ENCODE data around the gene NSUN7.
A peak's percentile ranks its signal among the peaks of the same experiment; 100 is the strongest.

Gene NSUN7

DNA sequence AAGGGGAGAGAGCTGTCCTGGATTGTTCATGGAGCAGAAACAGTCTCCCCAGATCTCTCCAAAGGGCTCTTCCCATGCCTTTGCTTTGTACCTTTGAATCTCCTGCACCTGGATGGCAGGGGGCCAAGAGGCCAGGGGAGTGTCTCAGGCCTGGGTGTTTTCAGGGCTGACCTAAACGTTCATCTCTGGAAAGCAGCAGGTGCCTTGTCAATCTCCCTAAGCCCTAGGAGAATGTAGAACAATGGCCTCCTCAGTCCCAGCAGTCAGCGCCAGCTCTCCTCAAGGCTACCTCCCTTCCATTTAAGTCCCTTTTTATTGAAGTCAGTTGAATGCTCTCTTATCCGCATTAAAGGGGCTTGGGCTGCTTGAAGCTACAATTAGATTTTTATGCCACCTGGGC, 31.2 kb upstream of the NSUN7 start:
- Histone ChIP-seq H3K79me2 (ENCODE audit: control insufficient read depth, low read length) (no peaks in the 10 kb centered on the region), H3K4me1 (ENCODE audit: control insufficient read depth, low read length) (peaks cover 11% of the 10 kb centered on the region), H3K36me3 (ENCODE audit: control insufficient read depth, low read length) (no peaks in the 10 kb centered on the region), H4K20me1 (ENCODE audit: control insufficient read depth, insufficient read depth, low read depth, low read length) (no peaks in the 10 kb centered on the region), H3K4me3 (ENCODE audit: low read length) (no peak overlapping the region), H3K9me2 (replicated peaks; ENCODE audit: control insufficient read depth, low read length) (no peaks in the 10 kb centered on the region), H3K4me2 (ENCODE audit: low read length) (no peak overlapping the region), H3F3A (ENCODE audit: control insufficient read depth, insufficient read depth) (no peaks in the 10 kb centered on the region), H3K27me3 (ENCODE audit: control insufficient read depth, low read length) (peaks cover 24% of the 10 kb centered on the region), H3K9me3 (ENCODE audit: control insufficient read depth, insufficient read depth, low read length) (no peaks in the 10 kb centered on the region), H3K27ac (ENCODE audit: low read depth, low read length) (no peak overlapping the region)
- TF ChIP-seq EZH2phosphoT487 (IDR thresholded peaks at IDR 0.05; ENCODE audit: borderline replicate concordance, low read length), result no peak
- TF ChIP-seq, protein P1, sequence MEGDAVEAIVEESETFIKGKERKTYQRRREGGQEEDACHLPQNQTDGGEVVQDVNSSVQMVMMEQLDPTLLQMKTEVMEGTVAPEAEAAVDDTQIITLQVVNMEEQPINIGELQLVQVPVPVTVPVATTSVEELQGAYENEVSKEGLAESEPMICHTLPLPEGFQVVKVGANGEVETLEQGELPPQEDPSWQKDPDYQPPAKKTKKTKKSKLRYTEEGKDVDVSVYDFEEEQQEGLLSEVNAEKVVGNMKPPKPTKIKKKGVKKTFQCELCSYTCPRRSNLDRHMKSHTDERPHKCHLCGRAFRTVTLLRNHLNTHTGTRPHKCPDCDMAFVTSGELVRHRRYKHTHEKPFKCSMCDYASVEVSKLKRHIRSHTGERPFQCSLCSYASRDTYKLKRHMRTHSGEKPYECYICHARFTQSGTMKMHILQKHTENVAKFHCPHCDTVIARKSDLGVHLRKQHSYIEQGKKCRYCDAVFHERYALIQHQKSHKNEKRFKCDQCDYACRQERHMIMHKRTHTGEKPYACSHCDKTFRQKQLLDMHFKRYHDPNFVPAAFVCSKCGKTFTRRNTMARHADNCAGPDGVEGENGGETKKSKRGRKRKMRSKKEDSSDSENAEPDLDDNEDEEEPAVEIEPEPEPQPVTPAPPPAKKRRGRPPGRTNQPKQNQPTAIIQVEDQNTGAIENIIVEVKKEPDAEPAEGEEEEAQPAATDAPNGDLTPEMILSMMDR (IDR thresholded peaks at IDR 0.05; ENCODE audit: low read depth, low read length, poor library complexity, severe bottlenecking), result no peak

DNA sequence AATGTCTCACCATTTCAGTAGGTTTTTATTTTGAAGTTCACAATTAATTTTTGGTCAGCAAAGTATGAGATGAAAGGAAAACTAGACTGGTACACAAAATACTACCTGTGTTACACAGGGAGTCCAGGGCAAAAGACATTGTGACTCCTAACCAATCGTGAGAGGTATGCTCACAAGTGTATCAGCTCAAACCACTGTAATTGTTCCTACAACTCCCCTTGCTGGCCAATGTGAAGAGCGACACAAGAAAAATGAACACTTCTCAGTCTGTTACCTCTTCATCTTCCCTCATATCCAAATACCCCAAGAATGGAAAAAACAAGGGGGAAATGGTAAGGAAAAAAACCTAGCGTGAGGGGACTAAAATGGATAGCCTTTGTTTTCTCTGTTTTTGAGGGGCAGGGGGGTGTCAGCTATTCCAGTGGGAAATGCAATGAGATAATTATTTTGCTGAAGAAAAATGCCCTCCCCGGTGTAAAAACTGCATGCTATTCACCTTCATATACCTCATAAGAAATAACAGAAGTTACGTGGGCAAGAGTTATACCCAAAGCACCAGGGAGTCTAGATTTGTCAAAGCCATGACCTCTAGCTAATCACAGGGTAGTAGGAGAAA, 30.6 kb upstream of the NSUN7 start:
- Histone ChIP-seq H3K9me3 (ENCODE audit: control insufficient read depth, insufficient read depth, low read length) (no peaks in the 10 kb centered on the region), H4K20me1 (ENCODE audit: control insufficient read depth, insufficient read depth, low read depth, low read length) (no peaks in the 10 kb centered on the region), H3K27ac (ENCODE audit: low read depth, low read length) (no peak overlapping the region), H3K9me2 (replicated peaks; ENCODE audit: control insufficient read depth, low read length) (no peaks in the 10 kb centered on the region), H3K36me3 (ENCODE audit: control insufficient read depth, low read length) (no peaks in the 10 kb centered on the region), H3K79me2 (ENCODE audit: control insufficient read depth, low read length) (no peaks in the 10 kb centered on the region), H3K4me2 (ENCODE audit: low read length) (no peak overlapping the region), H3K4me1 (ENCODE audit: control insufficient read depth, low read length) (peaks cover 11% of the 10 kb centered on the region), H3K4me3 (ENCODE audit: low read length) (no peak overlapping the region), H3K27me3 (ENCODE audit: control insufficient read depth, low read length) (peaks cover 21% of the 10 kb centered on the region), H3F3A (ENCODE audit: control insufficient read depth, insufficient read depth) (no peaks in the 10 kb centered on the region)
- no peak for TF ChIP-seq EZH2phosphoT487 (IDR thresholded peaks at IDR 0.05; ENCODE audit: borderline replicate concordance, low read length)
- TF ChIP-seq, protein P1 (IDR thresholded peaks at IDR 0.05; ENCODE audit: low read depth, low read length, poor library complexity, severe bottlenecking), result peak; percentile 49

DNA sequence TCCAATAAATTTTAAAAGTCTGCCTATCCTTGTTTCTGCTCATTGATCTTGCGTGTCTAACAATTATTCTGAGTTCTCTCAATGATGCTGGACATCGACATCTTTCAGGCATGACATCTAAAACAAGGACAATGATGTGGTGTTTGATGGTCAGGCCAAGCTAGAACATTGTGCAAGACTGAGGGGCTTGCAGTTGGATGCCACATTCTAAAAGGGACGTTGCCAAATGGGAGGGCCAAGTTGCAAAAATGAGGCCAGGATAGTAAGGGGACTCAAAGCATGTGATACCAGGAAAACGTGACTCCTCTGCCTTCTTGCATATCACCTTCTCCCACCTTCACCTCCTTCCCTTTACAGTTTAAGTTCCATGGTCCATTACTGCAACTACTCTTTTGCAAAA, 29.4 kb upstream of the NSUN7 start:
- no peak for TF ChIP-seq EZH2phosphoT487 (IDR thresholded peaks at IDR 0.05; ENCODE audit: borderline replicate concordance, low read length)
- TF ChIP-seq, protein P1 (IDR thresholded peaks at IDR 0.05; ENCODE audit: low read depth, low read length, poor library complexity, severe bottlenecking), result no peak
- H3K27me3 ChIP-seq (ENCODE audit: control insufficient read depth, low read length), result peaks cover 21% of the 10 kb centered on the region
- H3K9me2 ChIP-seq (replicated peaks; ENCODE audit: control insufficient read depth, low read length), result no peaks in the 10 kb centered on the region
- H4K20me1 ChIP-seq (ENCODE audit: control insufficient read depth, insufficient read depth, low read depth, low read length), result no peaks in the 10 kb centered on the region
- no peak overlapping the region for H3K4me3 ChIP-seq (ENCODE audit: low read length)
- no peaks in the 10 kb centered on the region for H3F3A ChIP-seq (ENCODE audit: control insufficient read depth, insufficient read depth)
- H3K9me3 ChIP-seq (ENCODE audit: control insufficient read depth, insufficient read depth, low read length), result no peaks in the 10 kb centered on the region
- H3K36me3 ChIP-seq (ENCODE audit: control insufficient read depth, low read length), result no peaks in the 10 kb centered on the region
- H3K4me1 ChIP-seq (ENCODE audit: control insufficient read depth, low read length), result peaks cover 11% of the 10 kb centered on the region
- no peak overlapping the region for H3K27ac ChIP-seq (ENCODE audit: low read depth, low read length)
- H3K4me2 ChIP-seq (ENCODE audit: low read length), result no peak overlapping the region
- H3K79me2 ChIP-seq (ENCODE audit: control insufficient read depth, low read length), result no peaks in the 10 kb centered on the region
